Measurements from ENCODE around the gene ZMYND12. TPM values are rescaled to one million over a fixed set of nuclear protein-coding genes. Genes with fewer than 3 reads are reported as not detected.

Gene ZMYND12
- total and polyA plus RNA-seq, 8 donors = 1.0 to 2.8 (median 1.5) TPM

GRCh38 chr1:42476605-42477004 lies 20.8 kb upstream of the ZMYND12 start:
- Histone ChIP-seq H3K4me3 (no peak overlapping the region), H3K36me3 (no peaks in the 10 kb centered on the region), H3K27ac (no peak overlapping the region), H3K9me3 (no peaks in the 10 kb centered on the region), H3K4me1 (no peaks in the 10 kb centered on the region), H3K27me3 (no peaks in the 10 kb centered on the region)
- 88 to 94% methylated on average over 4 of the region's 4 CpGs for WGBS, 2 donors
- ATAC-seq (no peak), DNase-seq (no peak), FAIRE-seq (no peak)
- intact Hi-C loops (cut with DNase I) = no loop called here
- TF ChIP-seq CTCF (IDR thresholded peaks at IDR 0.05) = no peak

- Histone ChIP-seq H3K36me3 (no peaks in the 10 kb centered on the region), H3K9me3 (no peaks in the 10 kb centered on the region), H3K27me3 (no peaks in the 10 kb centered on the region), H3K4me1 (no peaks in the 10 kb centered on the region), H3K27ac (no peak overlapping the region), H3K4me3 (no peak overlapping the region)
- no peak for DNase-seq
- 95 to 96% methylated on average over 2 of the region's 2 CpGs for WGBS, 2 donors
- ATAC-seq = no peak
- intact Hi-C loops (cut with DNase I) = no loop called here
- FAIRE-seq = no peak
- no peak for TF ChIP-seq CTCF (IDR thresholded peaks at IDR 0.05)
Observed at GRCh38 chr1:42469727-42470126, 13.9 kb upstream of the ZMYND12 start.

GRCh38 chr1:42466030-42466429 lies 10.2 kb upstream of the ZMYND12 start:
- no peak for DNase-seq
- TF ChIP-seq CTCF (IDR thresholded peaks at IDR 0.05) = no peak
- no peak for FAIRE-seq
- no peaks in the 10 kb centered on the region for H3K27me3 ChIP-seq
- no peaks in the 10 kb centered on the region for H3K9me3 ChIP-seq
- intact Hi-C loops (cut with DNase I) = no loop called here
- no peak overlapping the region for H3K4me3 ChIP-seq
- WGBS, 2 donors = 69 to 78% methylated on average over 2 of the region's 2 CpGs
- peaks cover 2 to 11% (median 3%) of the 10 kb centered on the region in 3 donors for H3K4me1 ChIP-seq
- ATAC-seq = no peak
- no peaks in the 10 kb centered on the region for H3K36me3 ChIP-seq
- no peak overlapping the region for H3K27ac ChIP-seq

GRCh38 chr1:42463921-42464320 lies 8.1 kb upstream of the ZMYND12 start:
- peak overlapping the region; percentile 38 to 85 (median 62) for H3K4me3 ChIP-seq
- no peaks in the 10 kb centered on the region for H3K27me3 ChIP-seq
- H3K36me3 ChIP-seq = peaks cover 0 to 5% (median 0%) of the 10 kb centered on the region in 3 donors
- intact Hi-C loops (cut with DNase I) = no loop called here
- ATAC-seq (no peak), DNase-seq (no peak), FAIRE-seq (no peak)
- TF ChIP-seq CTCF (IDR thresholded peaks at IDR 0.05) = no peak
- 32 to 34% methylated on average over 3 of the region's 3 CpGs for WGBS, 2 donors
- no peaks in the 10 kb centered on the region for H3K9me3 ChIP-seq
- H3K4me1 ChIP-seq = peaks cover 3 to 11% (median 3%) of the 10 kb centered on the region in 3 donors
- peak overlapping the region in 3 of 4 donors; percentile 41 to 61 (median 53) for H3K27ac ChIP-seq

GRCh38 chr1:42462828-42463763 lies 7.3 kb upstream of the ZMYND12 start, which contains the start of gene CCDC30:
Gene CCDC30 (plus strand): TSS chr1:42463286. CDS start chr1:42480552, 17,266 bp downstream.
- H3K4me1 ChIP-seq = peaks cover 7 to 14% (median 11%) of the 10 kb centered on the region in 3 donors
- intact Hi-C loops (cut with DNase I) = no loop called here
- peak; percentile 98 for FAIRE-seq
- DNase-seq = peak; percentile 90 to 99 (median 98)
- peak within 1 kb of the TSS; percentile 48 to 61 (median 56) for H3K27ac ChIP-seq
- peak within 1 kb of the TSS; percentile 38 to 85 (median 62) for H3K4me3 ChIP-seq
- WGBS, 2 donors = 1% methylated on average over 59 of the region's 59 CpGs
- ATAC-seq = peak; percentile 99 to 100 (median 100)
- no peaks in the 10 kb centered on the region for H3K27me3 ChIP-seq
- H3K36me3 ChIP-seq = peaks cover 0 to 5% (median 0%) of the 10 kb centered on the region in 3 donors
- no peak for TF ChIP-seq CTCF (IDR thresholded peaks at IDR 0.05)
- no peaks in the 10 kb centered on the region for H3K9me3 ChIP-seq
